T-helper 1 cell treated with Interleukin-12 subunit alpha and Interleukin-12 subunit beta and Interleukin-4 antibody, amounts not matched to agents 30 ng/mL and 1 ng/mL, for 36 hours (primary cell): ENCODE results near the gene ZNF536. TPM values are rescaled to one million over a fixed set of nuclear protein-coding genes. Genes with fewer than 3 reads are reported as not detected.
"Not testable (repeated sequence)": the region's sequence is repeated elsewhere in the genome, so short reads cannot be mapped to it uniquely, and the experiment has no call there.

Source experiments
- intact Hi-C: fragments of 100-400 bp; cut with micrococcal nuclease; formaldehyde crosslinking; loops from one replicate; pipeline ENCODE4 v1.15.1; 2024
- total RNA-seq: library from RNA; stranded (reverse); gene quantifications from 2 replicates; pipeline ENCODE4 v1.2.3, GENCODE V29; 2022

Gene ZNF536
- total RNA-seq, 1 donor from 2014 or later: not detected

- intact Hi-C loops: no loop called here
Measured at GRCh38 chr19:30388327-30388726, 16.1 kb downstream of the ZNF536 start.

- intact Hi-C loops: no loop called here
Measured at GRCh38 chr19:30388819-30389218, 16.6 kb downstream of the ZNF536 start.

- intact Hi-C loops: no loop called here
Measured at GRCh38 chr19:30390356-30390988, 18.3 kb downstream of the ZNF536 start.

GRCh38 chr19:30391052-30391451 lies 18.9 kb downstream of the ZNF536 start:
- intact Hi-C loops: no loop called here

- intact Hi-C loops: no loop called here
Measured at GRCh38 chr19:30391554-30392551, 19.7 kb downstream of the ZNF536 start.

- intact Hi-C loops: no loop called here
Measured at GRCh38 chr19:30393046-30393445, 20.9 kb downstream of the ZNF536 start.

- intact Hi-C loops: no loop called here
Measured at GRCh38 chr19:30393729-30394480, 21.7 kb downstream of the ZNF536 start.

- intact Hi-C loops: no loop called here
Measured at GRCh38 chr19:30394481-30395151, 22.4 kb downstream of the ZNF536 start.

GRCh38 chr19:30395283-30395682 lies 23.1 kb downstream of the ZNF536 start:
- intact Hi-C loops: no loop called here

GRCh38 chr19:30398539-30398938 lies 26.4 kb downstream of the ZNF536 start:
- intact Hi-C loops: not testable (repeated sequence)

- intact Hi-C loops: no loop called here
Measured at GRCh38 chr19:30401956-30402355, 29.8 kb downstream of the ZNF536 start.

- intact Hi-C loops: no loop called here
Measured at GRCh38 chr19:30402436-30403202, 30.4 kb downstream of the ZNF536 start.

- intact Hi-C loops: no loop called here
Measured at GRCh38 chr19:30403203-30403985, 31.2 kb downstream of the ZNF536 start.

GRCh38 chr19:30406220-30407067 lies 34.3 kb downstream of the ZNF536 start:
- intact Hi-C loops: no loop called here

- intact Hi-C loops: no loop called here
Measured at GRCh38 chr19:30407068-30407709, 35.0 kb downstream of the ZNF536 start.

- intact Hi-C loops: no loop called here
Measured at GRCh38 chr19:30408734-30409301, 36.6 kb downstream of the ZNF536 start.

GRCh38 chr19:30411714-30412113 lies 39.5 kb downstream of the ZNF536 start:
- intact Hi-C loops: no loop called here

GRCh38 chr19:30416375-30416774 lies 44.2 kb downstream of the ZNF536 start:
- intact Hi-C loops: no loop called here
